Ishikawa (cell line): Measurements from ENCODE around the gene MROH8.

Experiments
- CEBPB ChIP-seq: IDR thresholded peaks from 2 replicates; pipeline ENCODE4 v1.6.1; 2012
- EGR1 ChIP-seq: IDR thresholded peaks from 2 replicates; pipeline ENCODE4 v1.6.1; 2012
- EP300 ChIP-seq: IDR thresholded peaks from 2 replicates; pipeline ENCODE4 v1.6.1; 2012; ENCODE audit warnings: borderline replicate concordance
- FOXM1 ChIP-seq: IDR thresholded peaks from 2 replicates; pipeline ENCODE4 v1.6.1; 2012; ENCODE audit warnings: low read depth, borderline replicate concordance
- MAX ChIP-seq: IDR thresholded peaks from 2 replicates; pipeline ENCODE4 v1.6.1; 2012
- RAD21 ChIP-seq: IDR thresholded peaks from 2 replicates; pipeline ENCODE4 v1.6.1; 2012; ENCODE audit warnings: low read depth
- REST ChIP-seq: IDR thresholded peaks from 2 replicates; pipeline ENCODE4 v1.6.1; 2012; ENCODE audit warnings: low read depth, mild to moderate bottlenecking
- YY1 ChIP-seq: IDR thresholded peaks from 2 replicates; pipeline ENCODE4 v1.6.1; 2012; ENCODE audit warnings: low read depth
- ZBTB7A ChIP-seq: IDR thresholded peaks from 2 replicates; pipeline ENCODE4 v1.6.1; 2012; ENCODE audit warnings: low read depth

GRCh38 chr20:37128803-37129202, 50.5 kb downstream of the MROH8 start:
- TF ChIP-seq REST (no peak), EP300 (no peak), ZBTB7A (no peak), YY1 (no peak), FOXM1 (no peak), CEBPB (no peak), RAD21 (no peak), MAX (no peak), EGR1 (no peak)
